ENCODE measurements around the gene KLF7. TPM values are rescaled to one million over a fixed set of nuclear protein-coding genes. Genes with fewer than 3 reads are reported as not detected.

The KLF7 gene
- total RNA-seq, 3 donors from 2014 or later (not counting 1 experiment from before 2014, with no cell fraction given) = 22.9 to 39.1 (median 32.4) TPM

DNA sequence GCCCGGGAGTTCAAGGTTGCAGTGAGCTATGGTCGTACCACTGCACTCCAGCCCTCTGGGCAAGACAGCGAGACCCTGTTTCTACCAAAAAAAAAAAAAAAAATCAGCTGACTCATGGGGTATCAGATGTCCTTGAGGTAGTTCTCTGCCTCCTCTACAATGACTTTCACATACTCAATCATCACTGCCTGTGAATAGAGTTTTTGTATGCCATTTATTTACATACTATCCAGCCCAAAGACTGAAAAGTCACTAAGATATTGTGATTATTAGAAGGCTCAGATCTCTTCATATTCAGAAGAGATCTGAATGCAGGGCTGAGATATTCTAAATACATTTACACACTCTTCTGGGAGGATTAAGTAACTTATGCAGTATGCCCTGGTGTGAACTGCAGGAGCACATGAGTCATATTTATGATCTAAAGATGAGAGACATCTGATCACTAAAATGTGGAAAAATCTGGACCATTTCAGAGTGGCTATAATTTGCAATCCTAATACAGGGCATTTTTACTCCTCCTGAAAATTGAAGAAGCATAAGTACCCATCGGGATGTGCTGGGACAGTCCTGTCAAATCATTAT is 38.9 kb downstream of the KLF7 start:
- Histone ChIP-seq H3K9me3 (ENCODE audit: control insufficient read depth, insufficient read depth, low read length) (no peaks in the 10 kb centered on the region), H3K36me3 (ENCODE audit: control insufficient read depth, insufficient read depth, low read length) (peaks cover 17% of the 10 kb centered on the region), H3K4me3 (ENCODE audit: low read length) (no peak overlapping the region), H3K27me3 (ENCODE audit: control insufficient read depth, insufficient read depth, low read length) (no peaks in the 10 kb centered on the region), H3K27ac (ENCODE audit: low read length) (no peak overlapping the region), H3K4me1 (ENCODE audit: control insufficient read depth, insufficient read depth, low read length) (no peaks in the 10 kb centered on the region)
- no peaks in the 10 kb centered on the region for H3K36me3 Mint-ChIP-seq
- TF ChIP-seq, protein P1, sequence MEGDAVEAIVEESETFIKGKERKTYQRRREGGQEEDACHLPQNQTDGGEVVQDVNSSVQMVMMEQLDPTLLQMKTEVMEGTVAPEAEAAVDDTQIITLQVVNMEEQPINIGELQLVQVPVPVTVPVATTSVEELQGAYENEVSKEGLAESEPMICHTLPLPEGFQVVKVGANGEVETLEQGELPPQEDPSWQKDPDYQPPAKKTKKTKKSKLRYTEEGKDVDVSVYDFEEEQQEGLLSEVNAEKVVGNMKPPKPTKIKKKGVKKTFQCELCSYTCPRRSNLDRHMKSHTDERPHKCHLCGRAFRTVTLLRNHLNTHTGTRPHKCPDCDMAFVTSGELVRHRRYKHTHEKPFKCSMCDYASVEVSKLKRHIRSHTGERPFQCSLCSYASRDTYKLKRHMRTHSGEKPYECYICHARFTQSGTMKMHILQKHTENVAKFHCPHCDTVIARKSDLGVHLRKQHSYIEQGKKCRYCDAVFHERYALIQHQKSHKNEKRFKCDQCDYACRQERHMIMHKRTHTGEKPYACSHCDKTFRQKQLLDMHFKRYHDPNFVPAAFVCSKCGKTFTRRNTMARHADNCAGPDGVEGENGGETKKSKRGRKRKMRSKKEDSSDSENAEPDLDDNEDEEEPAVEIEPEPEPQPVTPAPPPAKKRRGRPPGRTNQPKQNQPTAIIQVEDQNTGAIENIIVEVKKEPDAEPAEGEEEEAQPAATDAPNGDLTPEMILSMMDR (IDR thresholded peaks at IDR 0.05) = no peak
- H3K4me3 Mint-ChIP-seq = no peak overlapping the region
- no peak for DNase-seq
- H3K9me3 Mint-ChIP-seq = no peaks in the 10 kb centered on the region
- intact Hi-C loops (cut with micrococcal nuclease) = no loop called here
- no peaks in the 10 kb centered on the region for H3K27me3 Mint-ChIP-seq (ENCODE audit: low read depth in 2 of 2)
- no peak for ATAC-seq
- H3K27ac Mint-ChIP-seq = no peak overlapping the region
- H3K4me1 Mint-ChIP-seq = peaks cover 10 to 11% of the 10 kb centered on the region in 2 donors
- WGBS (ENCODE audit: insufficient coverage) = 77% methylated on average over 3 of the region's 4 CpGs

DNA sequence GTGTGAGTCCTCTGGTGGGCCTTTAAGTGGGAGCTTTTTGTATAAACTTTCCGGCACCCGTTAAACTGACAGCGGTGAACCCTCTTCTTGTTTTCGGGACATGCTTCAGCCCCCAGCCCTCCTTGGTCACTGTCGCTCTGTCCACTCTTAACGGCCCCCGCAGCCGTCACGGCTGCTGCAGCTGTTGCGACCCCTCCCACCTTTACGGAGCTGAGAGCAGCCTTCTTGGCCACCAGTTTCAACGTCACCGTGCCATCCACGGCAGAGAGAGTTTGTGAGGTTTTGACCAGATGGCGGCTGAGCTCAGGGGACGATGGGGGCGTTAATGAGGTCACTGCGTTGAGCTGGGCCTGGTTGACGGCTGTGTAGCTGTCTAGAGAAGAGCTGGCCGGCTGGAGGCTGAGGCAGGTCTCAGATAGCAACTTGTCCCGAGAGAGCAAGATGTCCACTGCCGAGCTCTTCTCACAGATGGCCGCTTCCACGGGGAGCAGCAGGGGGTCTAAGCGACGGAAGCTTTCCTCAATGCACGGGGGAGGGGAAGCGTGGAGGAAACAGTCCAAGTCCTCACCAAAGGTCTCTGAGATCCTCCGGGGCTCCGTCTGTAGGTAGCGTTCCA is 41.9 kb downstream of the KLF7 start:
- Histone ChIP-seq H3K36me3 (ENCODE audit: control insufficient read depth, insufficient read depth, low read length) (peaks cover 17% of the 10 kb centered on the region), H3K9me3 (ENCODE audit: control insufficient read depth, insufficient read depth, low read length) (no peaks in the 10 kb centered on the region), H3K4me3 (ENCODE audit: low read length) (no peak overlapping the region), H3K4me1 (ENCODE audit: control insufficient read depth, insufficient read depth, low read length) (no peaks in the 10 kb centered on the region), H3K27me3 (ENCODE audit: control insufficient read depth, insufficient read depth, low read length) (no peaks in the 10 kb centered on the region), H3K27ac (ENCODE audit: low read length) (no peak overlapping the region)
- TF ChIP-seq, protein P1 (IDR thresholded peaks at IDR 0.05) = no peak
- no peak for DNase-seq
- intact Hi-C loops (cut with micrococcal nuclease) = no loop called here
- Mint-ChIP-seq H3K36me3 (no peaks in the 10 kb centered on the region), H3K9me3 (no peaks in the 10 kb centered on the region), H3K4me3 (no peak overlapping the region), H3K27ac (no peak overlapping the region), H3K27me3 (ENCODE audit: low read depth in 2 of 2) (no peaks in the 10 kb centered on the region), H3K4me1 (peaks cover 0 to 11% of the 10 kb centered on the region in 2 donors)
- no peak for ATAC-seq
- 94% methylated on average over 31 of the region's 31 CpGs for WGBS (ENCODE audit: insufficient coverage)

DNA sequence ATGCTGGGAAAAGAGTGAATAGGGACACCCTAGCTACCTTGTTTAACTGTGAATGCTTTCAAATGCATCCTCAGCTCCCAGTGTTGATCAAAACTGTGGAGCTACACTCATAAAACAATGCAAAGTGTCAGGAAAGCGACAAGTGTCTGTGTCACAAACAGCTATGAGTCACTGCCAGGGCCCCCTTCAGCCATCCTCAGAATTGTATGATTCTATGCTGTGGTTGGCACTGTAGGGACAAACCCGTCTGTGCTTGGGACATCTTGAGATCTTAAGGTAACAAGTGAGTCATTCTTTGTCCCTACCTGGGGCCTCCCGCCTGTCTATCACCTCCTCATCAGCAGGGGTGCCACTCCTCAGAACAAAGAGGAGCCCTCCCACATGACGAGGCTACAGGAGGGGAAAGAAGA is 42.4 kb downstream of the KLF7 start:
- intact Hi-C loops (cut with micrococcal nuclease) = no loop called here
- DNase-seq = peak in 1 of 2 donors; percentile 22
- no peaks in the 10 kb centered on the region for H3K27me3 Mint-ChIP-seq (ENCODE audit: low read depth in 2 of 2)
- no peak for ATAC-seq
- no peaks in the 10 kb centered on the region for H3K36me3 Mint-ChIP-seq
- Histone ChIP-seq H3K9me3 (ENCODE audit: control insufficient read depth, insufficient read depth, low read length) (no peaks in the 10 kb centered on the region), H3K36me3 (ENCODE audit: control insufficient read depth, insufficient read depth, low read length) (peaks cover 17% of the 10 kb centered on the region), H3K4me1 (ENCODE audit: control insufficient read depth, insufficient read depth, low read length) (no peaks in the 10 kb centered on the region), H3K4me3 (ENCODE audit: low read length) (no peak overlapping the region), H3K27me3 (ENCODE audit: control insufficient read depth, insufficient read depth, low read length) (no peaks in the 10 kb centered on the region), H3K27ac (ENCODE audit: low read length) (no peak overlapping the region)
- H3K27ac Mint-ChIP-seq = no peak overlapping the region
- 56% methylated on average over 4 of the region's 4 CpGs for WGBS (ENCODE audit: insufficient coverage)
- H3K9me3 Mint-ChIP-seq = no peaks in the 10 kb centered on the region
- TF ChIP-seq, protein P1 (IDR thresholded peaks at IDR 0.05) = no peak
- no peak overlapping the region for H3K4me3 Mint-ChIP-seq
- H3K4me1 Mint-ChIP-seq = peaks cover 0 to 11% of the 10 kb centered on the region in 2 donors
